ENCODE data around the gene RNF212B.

GRCh38 chr14:23284654-23285529 lies 47.2 kb downstream of the RNF212B start:
- no peak for TF ChIP-seq CTCF (IDR thresholded peaks at IDR 0.05)
- no peak for TF ChIP-seq POLR2A (IDR thresholded peaks at IDR 0.05)

All from lower leg skin (tissue), 3 donors.